ENCODE measurements around the gene ANAPC1.

ANAPC1 gene

GRCh38 chr2:111919365-111919764 lies 35.4 kb upstream of the ANAPC1 start:
- Histone ChIP-seq H4K20me1 (ENCODE audit: insufficient read depth, low read length) (no peaks in the 10 kb centered on the region), H2AFZ (ENCODE audit: low read length) (no peak overlapping the region), H3K79me2 (ENCODE audit: low read length) (peaks cover 38% of the 10 kb centered on the region), H3K27me3 (replicated peaks; ENCODE audit: insufficient read depth, low read length) (no peaks in the 10 kb centered on the region), H3K36me3 (replicated peaks; ENCODE audit: insufficient read depth, low read length) (no peaks in the 10 kb centered on the region), H3K9me2 (replicated peaks; ENCODE audit: insufficient read depth, low read length) (no peaks in the 10 kb centered on the region), H3K4me3 (ENCODE audit: low read length) (no peak overlapping the region), H3F3A (ENCODE audit: insufficient read depth, low read length) (peaks cover 7% of the 10 kb centered on the region), H3K4me2 (ENCODE audit: low read depth, low read length) (no peak overlapping the region), H3K9me3 (replicated peaks; ENCODE audit: insufficient read depth, low read length) (no peaks in the 10 kb centered on the region), H3K9ac (ENCODE audit: low read length) (no peak overlapping the region), H3K27ac (ENCODE audit: low read length) (no peak overlapping the region; the same call in 1 of the 2 replicates), H3K4me1 (ENCODE audit: low read length) (peaks cover 18% of the 10 kb centered on the region)
- no peak for DNase-seq
- no peak for TF ChIP-seq EZH2phosphoT487 (IDR thresholded peaks at IDR 0.05; ENCODE audit: low read length)
- TF ChIP-seq CTCF (IDR thresholded peaks at IDR 0.05; ENCODE audit: low read length) = peak; percentile 35
- no peak for TF ChIP-seq EZH2 (optimal IDR thresholded peaks at IDR 0.05; ENCODE audit: low read depth, low read length)

GRCh38 chr2:111918383-111918806 lies 34.4 kb upstream of the ANAPC1 start:
- H4K20me1 ChIP-seq (ENCODE audit: insufficient read depth, low read length) = no peaks in the 10 kb centered on the region
- no peak overlapping the region for H3K4me3 ChIP-seq (ENCODE audit: low read length)
- TF ChIP-seq EZH2 (optimal IDR thresholded peaks at IDR 0.05; ENCODE audit: low read depth, low read length) (no peak), EZH2phosphoT487 (IDR thresholded peaks at IDR 0.05; ENCODE audit: low read length) (no peak), CTCF (IDR thresholded peaks at IDR 0.05; ENCODE audit: low read length) (no peak)
- no peaks in the 10 kb centered on the region for H3K36me3 ChIP-seq (replicated peaks; ENCODE audit: insufficient read depth, low read length)
- no peak overlapping the region for H3K9ac ChIP-seq (ENCODE audit: low read length)
- peaks cover 42% of the 10 kb centered on the region for H3K79me2 ChIP-seq (ENCODE audit: low read length)
- H3K4me1 ChIP-seq (ENCODE audit: low read length) = peaks cover 18% of the 10 kb centered on the region
- H3K27ac ChIP-seq (ENCODE audit: low read length) = peak overlapping the region; percentile 21; the same call in 1 of the 2 replicates
- no peak overlapping the region for H2AFZ ChIP-seq (ENCODE audit: low read length)
- H3K9me3 ChIP-seq (replicated peaks; ENCODE audit: insufficient read depth, low read length) = no peaks in the 10 kb centered on the region
- H3K4me2 ChIP-seq (ENCODE audit: low read depth, low read length) = no peak overlapping the region
- DNase-seq = peak; percentile 28
- peaks cover 7% of the 10 kb centered on the region for H3F3A ChIP-seq (ENCODE audit: insufficient read depth, low read length)
- no peaks in the 10 kb centered on the region for H3K9me2 ChIP-seq (replicated peaks; ENCODE audit: insufficient read depth, low read length)
- H3K27me3 ChIP-seq (replicated peaks; ENCODE audit: insufficient read depth, low read length) = no peaks in the 10 kb centered on the region

GRCh38 chr2:111917106-111917505 lies 33.1 kb upstream of the ANAPC1 start:
- Histone ChIP-seq H3K9me2 (replicated peaks; ENCODE audit: insufficient read depth, low read length) (no peaks in the 10 kb centered on the region), H3K36me3 (replicated peaks; ENCODE audit: insufficient read depth, low read length) (no peaks in the 10 kb centered on the region), H3K4me1 (ENCODE audit: low read length) (peaks cover 18% of the 10 kb centered on the region), H3K9ac (ENCODE audit: low read length) (no peak overlapping the region), H3K27ac (ENCODE audit: low read length) (no peak overlapping the region), H4K20me1 (ENCODE audit: insufficient read depth, low read length) (no peaks in the 10 kb centered on the region), H3K4me3 (ENCODE audit: low read length) (no peak overlapping the region), H3K4me2 (ENCODE audit: low read depth, low read length) (no peak overlapping the region), H3K9me3 (replicated peaks; ENCODE audit: insufficient read depth, low read length) (no peaks in the 10 kb centered on the region), H3K79me2 (ENCODE audit: low read length) (peaks cover 49% of the 10 kb centered on the region), H3F3A (ENCODE audit: insufficient read depth, low read length) (peaks cover 7% of the 10 kb centered on the region), H3K27me3 (replicated peaks; ENCODE audit: insufficient read depth, low read length) (no peaks in the 10 kb centered on the region), H2AFZ (ENCODE audit: low read length) (no peak overlapping the region)
- no peak for DNase-seq
- TF ChIP-seq EZH2 (optimal IDR thresholded peaks at IDR 0.05; ENCODE audit: low read depth, low read length) = no peak
- TF ChIP-seq EZH2phosphoT487 (IDR thresholded peaks at IDR 0.05; ENCODE audit: low read length) = no peak
- TF ChIP-seq CTCF (IDR thresholded peaks at IDR 0.05; ENCODE audit: low read length) = no peak

Data from MM.1S (cell line).